Kidney tubule cell (primary cell): ENCODE data around the gene ZBTB6.

Experiments used
- DNase-seq: peaks from one replicate; pipeline ENCODE4 v3.0.0-alpha.2; 2018; ENCODE audit warnings: low spot score

The ZBTB6 gene

GRCh38 chr9:122912964-122913673 lies at the start of gene ZBTB6:
Gene ZBTB6, minus strand, starts transcription at chr9:122913323. Its CDS starts 1,251 bp downstream, at chr9:122912072.
- peak; percentile 90 for DNase-seq

GRCh38 chr9:122961139-122961538 lies 48.0 kb upstream of the ZBTB6 start:
- no peak for DNase-seq

- no peak for DNase-seq
Observed at GRCh38 chr9:122955961-122956360, 42.8 kb upstream of the ZBTB6 start.

- DNase-seq, result peak; percentile 27
Observed at GRCh38 chr9:122954253-122954691, 41.1 kb upstream of the ZBTB6 start.

- DNase-seq, result no peak
Observed at GRCh38 chr9:122951056-122951455, 37.9 kb upstream of the ZBTB6 start.

- no peak for DNase-seq
Observed at GRCh38 chr9:122950263-122950662, 37.1 kb upstream of the ZBTB6 start.

GRCh38 chr9:122949696-122950095 lies 36.6 kb upstream of the ZBTB6 start:
- DNase-seq, result no peak

GRCh38 chr9:122948313-122948712 lies 35.2 kb upstream of the ZBTB6 start:
- no peak for DNase-seq

GRCh38 chr9:122946461-122947005 lies 33.4 kb upstream of the ZBTB6 start:
- DNase-seq, result no peak

GRCh38 chr9:122944960-122945888 lies 32.1 kb upstream of the ZBTB6 start:
- no peak for DNase-seq

- DNase-seq, result peak; percentile 47
Observed at GRCh38 chr9:122941582-122942234, 28.6 kb upstream of the ZBTB6 start.

GRCh38 chr9:122940749-122941581 lies 27.8 kb upstream of the ZBTB6 start, which contains the start of gene RABGAP1:
Gene RABGAP1, plus strand, starts transcription at chr9:122941020. Its CDS starts 16,040 bp downstream, at chr9:122957060.
- DNase-seq, result peak; percentile 98

GRCh38 chr9:122940454-122940748 lies 27.3 kb upstream of the ZBTB6 start:
- no peak for DNase-seq

- DNase-seq, result no peak
Observed at GRCh38 chr9:122939601-122940000, 26.5 kb upstream of the ZBTB6 start.

GRCh38 chr9:122936883-122937282 lies 23.8 kb upstream of the ZBTB6 start:
- DNase-seq, result no peak

- DNase-seq, result no peak
Observed at GRCh38 chr9:122936464-122936863, 23.3 kb upstream of the ZBTB6 start.

- peak; percentile 95 for DNase-seq
Observed at GRCh38 chr9:122931226-122932121, 18.4 kb upstream of the ZBTB6 start, which contains the start of gene ZBTB26. Gene ZBTB26, minus strand, starts transcription at chr9:122931512. Its CDS starts 11,578 bp downstream, at chr9:122919934.

- no peak for DNase-seq
Observed at GRCh38 chr9:122930541-122931225, 17.6 kb upstream of the ZBTB6 start.

- no peak for DNase-seq
Observed at GRCh38 chr9:122929796-122930354, 16.8 kb upstream of the ZBTB6 start.
